Gastroesophageal sphincter (tissue), 4 donors: Measurements from ENCODE around the gene ABHD12. TPM values are rescaled to one million over a fixed set of nuclear protein-coding genes. Genes with fewer than 3 reads are reported as not detected.

Experiments used
- ATAC-seq: fragments of 150-250 bp; one replicate; pipeline ENCODE4 v1.9.1; 2016; ENCODE audit warnings: mild to moderate bottlenecking, moderate library complexity
- H3K27ac ChIP-seq, 4 donors: fragments of 200-600 bp; sonication (generic) in 3 of 4; 1 replicate in 3 of 4; 2 replicates in 1 of 4; pipeline ENCODE4 v1.5.1; 2016 to 2019
- H3K27me3 ChIP-seq: fragments of 200-600 bp; sonication (generic); one replicate; pipeline ENCODE4 v1.5.1; 2019
- H3K36me3 ChIP-seq, 2 donors: fragments of 200-600 bp; sonication (generic); one replicate each; pipeline ENCODE4 v1.5.1; 2019; ENCODE audit warnings: control low read depth in 1 of 2
- H3K4me1 ChIP-seq, 3 donors: fragments of 200-600 bp; sonication (generic); 1 replicate in 2 of 3; 2 replicates in 1 of 3; pipeline ENCODE4 v1.5.1; 2016 to 2019; ENCODE audit warnings: control low read depth in 2 of 3
- H3K4me3 ChIP-seq, 2 donors: fragments of 200-600 bp; sonication (generic); one replicate each; pipeline ENCODE4 v1.5.1; 2019; ENCODE audit warnings: mild to moderate bottlenecking in 1 of 2, moderate library complexity in 1 of 2
- H3K9me3 ChIP-seq, 3 donors: fragments of 200-600 bp; sonication (generic); one replicate each; pipeline ENCODE4 v1.5.1; 2017 to 2019; ENCODE audit warnings: control low read depth in 2 of 3
- EP300 ChIP-seq: sonication (generic); formaldehyde crosslinking; IDR thresholded peaks from one replicate; pipeline ENCODE4 v1.6.1; 2017; ENCODE audit warnings: antibody characterized with exemption, mild to moderate bottlenecking
- POLR2A ChIP-seq, 2 donors: fragments of 450-650 bp; IDR thresholded peaks; one replicate each; pipeline ENCODE4 v1.6.1; 2017; ENCODE audit warnings: antibody characterized with exemption in 2 of 2, mild to moderate bottlenecking in 2 of 2, moderate library complexity in 1 of 2
- POLR2AphosphoS5 ChIP-seq: sonication (generic); formaldehyde crosslinking; IDR thresholded peaks from one replicate; pipeline ENCODE4 v1.6.1; 2017; ENCODE audit warnings: antibody characterized with exemption
- WGBS, 2 donors: methylation state at CpG; one replicate each; pipeline ENCODE4 v1.1.5; 2018; ENCODE audit warnings: low coverage in 1 of 2; 5-methylcytosine and 5-hydroxymethylcytosine counted together
- total RNA-seq, 4 donors: library from RNA; depleted of rRNA; stranded (reverse); fragments of >200 nt; gene quantifications; one replicate each; pipeline ENCODE4 v1.1.0, GENCODE V29; 2016
- TF ChIP-seq, protein P1 (sequence below), 4 experiments: fragments of 200-600 bp in 2 of 4; fragments of 450-650 bp in 2 of 4; sonication (generic) in 1 of 4; IDR thresholded peaks; one replicate each; pipeline ENCODE4 v1.5.1; 2017 to 2019; ENCODE audit warnings: antibody characterized with exemption in 4 of 4, mild to moderate bottlenecking in 2 of 4, moderate library complexity in 2 of 4

The ABHD12 gene
- total RNA-seq, 4 donors from 2014 or later: 19.2 to 45.9 (median 39.3) TPM

DNA sequence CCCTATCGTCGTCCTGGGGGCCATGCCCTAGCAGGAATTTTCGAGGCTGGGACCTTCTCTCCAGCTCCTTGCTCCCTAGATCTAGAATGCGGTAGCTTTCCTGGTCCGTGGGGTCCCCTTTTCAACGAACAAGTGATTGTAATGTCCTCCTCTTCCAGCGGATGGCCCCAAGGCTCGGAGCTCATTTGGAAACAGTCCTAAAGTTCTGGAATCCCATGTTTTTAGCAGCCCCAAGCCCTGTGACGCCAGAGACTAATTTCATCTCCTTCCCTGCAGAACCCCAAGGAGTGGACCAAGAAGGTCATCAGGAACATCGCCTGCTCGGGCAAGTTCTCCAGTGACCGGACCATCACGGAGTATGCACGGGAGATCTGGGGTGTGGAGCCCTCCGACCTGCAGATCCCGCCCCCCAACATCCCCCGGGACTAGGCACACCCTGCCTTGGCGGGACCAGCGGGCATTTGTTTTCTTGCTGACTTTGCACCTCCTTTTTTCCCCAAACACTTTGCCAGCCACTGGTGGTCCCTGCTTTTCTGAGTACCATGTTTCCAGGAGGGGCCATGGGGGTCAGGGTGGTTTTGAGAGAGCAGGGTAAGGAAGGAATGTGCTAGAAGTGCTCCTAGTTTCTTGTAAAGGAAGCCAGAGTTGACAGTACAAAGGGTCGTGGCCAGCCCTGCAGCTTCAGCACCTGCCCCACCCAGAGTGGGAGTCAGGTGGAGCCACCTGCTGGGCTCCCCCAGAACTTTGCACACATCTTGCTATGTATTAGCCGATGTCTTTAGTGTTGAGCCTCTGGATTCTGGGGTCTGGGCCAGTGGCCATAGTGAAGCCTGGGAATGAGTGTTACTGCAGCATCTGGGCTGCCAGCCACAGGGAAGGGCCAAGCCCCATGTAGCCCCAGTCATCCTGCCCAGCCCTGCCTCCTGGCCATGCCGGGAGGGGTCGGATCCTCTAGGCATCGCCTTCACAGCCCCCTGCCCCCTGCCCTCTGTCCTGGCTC lies 94.2 kb downstream of the ABHD12 start:
- H3K27ac ChIP-seq: peak overlapping the region; percentile 62 to 75 (median 74)
- H3K27me3 ChIP-seq: no peaks in the 10 kb centered on the region
- H3K4me3 ChIP-seq: no peak overlapping the region
- H3K36me3 ChIP-seq: peaks cover 0 to 85% of the 10 kb centered on the region in 2 donors
- peaks cover 0 to 66% (median 16%) of the 10 kb centered on the region in 3 donors for H3K4me1 ChIP-seq
- WGBS, 2 donors: 83% methylated on average over 11 of the region's 24 CpGs; no CpG with 5 or more reads in 1 of the 2 donors
- no peaks in the 10 kb centered on the region for H3K9me3 ChIP-seq
- peak; percentile 5 for ATAC-seq
- TF ChIP-seq POLR2AphosphoS5 (no peak), POLR2A (IDR thresholded peaks at IDR 0.05) (no peak), EP300 (no peak)
- TF ChIP-seq, protein P1, sequence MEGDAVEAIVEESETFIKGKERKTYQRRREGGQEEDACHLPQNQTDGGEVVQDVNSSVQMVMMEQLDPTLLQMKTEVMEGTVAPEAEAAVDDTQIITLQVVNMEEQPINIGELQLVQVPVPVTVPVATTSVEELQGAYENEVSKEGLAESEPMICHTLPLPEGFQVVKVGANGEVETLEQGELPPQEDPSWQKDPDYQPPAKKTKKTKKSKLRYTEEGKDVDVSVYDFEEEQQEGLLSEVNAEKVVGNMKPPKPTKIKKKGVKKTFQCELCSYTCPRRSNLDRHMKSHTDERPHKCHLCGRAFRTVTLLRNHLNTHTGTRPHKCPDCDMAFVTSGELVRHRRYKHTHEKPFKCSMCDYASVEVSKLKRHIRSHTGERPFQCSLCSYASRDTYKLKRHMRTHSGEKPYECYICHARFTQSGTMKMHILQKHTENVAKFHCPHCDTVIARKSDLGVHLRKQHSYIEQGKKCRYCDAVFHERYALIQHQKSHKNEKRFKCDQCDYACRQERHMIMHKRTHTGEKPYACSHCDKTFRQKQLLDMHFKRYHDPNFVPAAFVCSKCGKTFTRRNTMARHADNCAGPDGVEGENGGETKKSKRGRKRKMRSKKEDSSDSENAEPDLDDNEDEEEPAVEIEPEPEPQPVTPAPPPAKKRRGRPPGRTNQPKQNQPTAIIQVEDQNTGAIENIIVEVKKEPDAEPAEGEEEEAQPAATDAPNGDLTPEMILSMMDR (IDR thresholded peaks at IDR 0.05): peak in 3 of 4 experiments; percentile 8 to 52 (median 48)

DNA sequence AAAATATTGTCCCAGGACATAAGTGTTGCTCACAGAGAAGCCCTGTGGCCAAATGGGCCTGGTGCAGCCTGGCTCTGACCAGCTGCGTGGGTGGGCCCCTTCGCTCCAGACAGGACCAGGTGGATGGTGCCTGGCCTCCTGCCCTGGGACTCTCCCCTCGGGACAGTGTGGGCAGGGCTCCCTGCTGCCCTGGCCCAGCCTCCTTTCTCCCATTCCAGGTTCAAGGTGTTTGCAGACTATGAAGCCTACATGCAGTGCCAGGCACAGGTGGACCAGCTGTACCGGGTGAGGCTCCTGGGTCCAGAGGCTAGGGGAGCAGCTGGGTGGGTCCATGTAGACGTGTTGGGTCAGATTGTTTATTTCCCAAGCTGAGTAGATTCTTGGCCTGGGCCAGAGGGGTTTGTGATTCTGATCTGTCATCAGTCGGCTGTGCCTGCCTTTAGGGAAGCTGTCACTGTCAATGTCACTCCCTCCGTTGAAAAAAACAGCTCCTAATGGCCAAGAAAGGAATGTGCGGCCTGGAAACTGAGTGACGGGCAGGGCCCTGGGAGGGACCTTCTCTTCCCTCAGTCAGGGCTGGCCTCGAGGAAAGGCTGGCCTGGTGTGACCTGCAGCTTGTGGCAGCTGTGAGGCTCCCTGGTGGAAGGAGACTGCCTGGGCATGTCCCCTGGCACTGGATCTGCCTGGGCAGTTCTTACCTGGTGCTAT lies 95.1 kb downstream of the ABHD12 start:
- Histone ChIP-seq H3K4me1 (peaks cover 0 to 60% (median 16%) of the 10 kb centered on the region in 3 donors), H3K4me3 (no peak overlapping the region), H3K27ac (peak overlapping the region; percentile 62 to 75 (median 74)), H3K9me3 (no peaks in the 10 kb centered on the region), H3K27me3 (no peaks in the 10 kb centered on the region), H3K36me3 (peaks cover 0 to 86% of the 10 kb centered on the region in 2 donors)
- TF ChIP-seq EP300 (no peak), POLR2A (IDR thresholded peaks at IDR 0.05) (no peak), POLR2AphosphoS5 (no peak)
- TF ChIP-seq, protein P1 (IDR thresholded peaks at IDR 0.05): peak in 2 of 4 experiments; percentile 28 to 35
- peak; percentile 47 for ATAC-seq
- 52 to 60% methylated on average over 1 to 3 of the region's 10 CpGs for WGBS, 2 donors

- Histone ChIP-seq H3K9me3 (no peaks in the 10 kb centered on the region), H3K36me3 (peaks cover 0 to 86% of the 10 kb centered on the region in 2 donors), H3K4me1 (peaks cover 0 to 54% (median 16%) of the 10 kb centered on the region in 3 donors), H3K27ac (peak overlapping the region; percentile 62 to 75 (median 74)), H3K4me3 (no peak overlapping the region), H3K27me3 (no peaks in the 10 kb centered on the region)
- 37 to 49% methylated on average over 8 to 15 of the region's 22 CpGs for WGBS, 2 donors
- ATAC-seq: peak; percentile 49
- TF ChIP-seq, protein P1 (IDR thresholded peaks at IDR 0.05): peak in 3 of 4 experiments; percentile 68 to 81 (median 77)
- TF ChIP-seq POLR2A (IDR thresholded peaks at IDR 0.05) (peak in 1 of 2 donors; percentile 7), POLR2AphosphoS5 (peak; percentile 10), EP300 (no peak)
These were observed 95.9 kb downstream of the ABHD12 start for GRCh38 chr20:25294459-25295385.

DNA sequence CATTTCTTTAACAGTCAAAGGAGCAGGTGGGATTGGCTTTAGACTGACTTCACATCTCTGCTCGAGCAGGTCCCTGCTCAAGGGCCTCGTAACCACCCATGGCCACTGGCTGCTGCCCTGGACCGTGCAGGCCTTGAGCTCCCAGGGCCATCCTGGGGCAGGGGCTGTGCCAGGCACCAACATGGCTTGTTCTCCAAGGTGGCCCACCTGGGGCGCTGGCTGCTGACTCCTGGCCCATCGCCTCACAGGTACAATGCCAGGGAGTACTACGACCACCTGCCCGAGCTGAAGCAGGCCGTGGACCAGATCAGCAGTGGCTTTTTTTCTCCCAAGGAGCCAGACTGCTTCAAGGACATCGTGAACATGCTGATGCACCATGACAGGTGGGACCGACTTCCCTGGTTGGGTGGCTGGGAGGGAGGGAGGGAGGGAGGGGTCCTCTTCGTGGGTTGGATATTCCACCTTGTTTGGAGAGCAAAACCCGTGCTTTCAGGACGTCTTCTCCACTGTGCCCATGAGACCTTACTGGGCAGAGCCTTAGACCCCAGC lies 96.7 kb downstream of the ABHD12 start:
- H3K36me3 ChIP-seq: peaks cover 0 to 86% of the 10 kb centered on the region in 2 donors
- H3K9me3 ChIP-seq: no peaks in the 10 kb centered on the region
- H3K4me1 ChIP-seq: peaks cover 0 to 54% (median 16%) of the 10 kb centered on the region in 3 donors
- no CpG with 5 or more reads among the region's 13 CpGs for WGBS, 2 donors
- no peaks in the 10 kb centered on the region for H3K27me3 ChIP-seq
- peak overlapping the region in 3 of 4 donors; percentile 73 to 75 (median 74) for H3K27ac ChIP-seq
- no peak for ATAC-seq
- H3K4me3 ChIP-seq: no peak overlapping the region
- TF ChIP-seq POLR2A (IDR thresholded peaks at IDR 0.05) (no peak), EP300 (no peak)
- TF ChIP-seq, protein P1 (IDR thresholded peaks at IDR 0.05): no peak
